ENCODE results near the gene EIF1B. TPM values are rescaled to one million over a fixed set of nuclear protein-coding genes. Genes with fewer than 3 reads are reported as not detected.

The EIF1B gene
- total RNA-seq, 1 donor from 2014 or later: 81.8 TPM

DNA sequence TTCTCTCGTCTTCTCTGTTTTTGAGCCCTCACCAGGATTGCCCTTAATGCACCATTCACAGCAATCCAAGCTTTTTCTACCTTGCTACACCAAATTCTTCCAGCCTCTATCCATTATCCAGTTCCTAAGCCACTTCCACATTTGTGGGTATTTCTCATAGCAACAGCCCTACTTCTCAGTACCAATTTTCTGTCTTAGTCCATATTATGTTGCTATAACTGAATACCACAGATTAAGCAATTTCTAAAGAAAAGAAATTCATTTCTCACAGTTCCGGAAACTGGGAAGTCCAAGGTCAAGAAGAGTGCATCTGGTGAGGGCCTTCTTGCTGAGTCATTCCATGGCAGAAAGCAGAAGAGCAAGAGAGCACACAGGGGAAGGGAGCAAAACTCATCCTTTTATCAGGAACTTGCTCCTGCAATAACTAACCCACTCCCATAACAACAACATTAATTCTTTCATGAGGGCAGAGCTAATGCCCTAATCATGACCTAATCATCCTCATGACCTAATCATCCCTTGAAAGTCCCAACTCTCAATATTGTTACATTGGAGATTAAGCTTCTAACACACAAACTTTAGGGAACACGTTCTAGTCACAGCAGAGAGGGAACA is 9.7 kb upstream of the EIF1B start:
- TF ChIP-seq, protein P1, sequence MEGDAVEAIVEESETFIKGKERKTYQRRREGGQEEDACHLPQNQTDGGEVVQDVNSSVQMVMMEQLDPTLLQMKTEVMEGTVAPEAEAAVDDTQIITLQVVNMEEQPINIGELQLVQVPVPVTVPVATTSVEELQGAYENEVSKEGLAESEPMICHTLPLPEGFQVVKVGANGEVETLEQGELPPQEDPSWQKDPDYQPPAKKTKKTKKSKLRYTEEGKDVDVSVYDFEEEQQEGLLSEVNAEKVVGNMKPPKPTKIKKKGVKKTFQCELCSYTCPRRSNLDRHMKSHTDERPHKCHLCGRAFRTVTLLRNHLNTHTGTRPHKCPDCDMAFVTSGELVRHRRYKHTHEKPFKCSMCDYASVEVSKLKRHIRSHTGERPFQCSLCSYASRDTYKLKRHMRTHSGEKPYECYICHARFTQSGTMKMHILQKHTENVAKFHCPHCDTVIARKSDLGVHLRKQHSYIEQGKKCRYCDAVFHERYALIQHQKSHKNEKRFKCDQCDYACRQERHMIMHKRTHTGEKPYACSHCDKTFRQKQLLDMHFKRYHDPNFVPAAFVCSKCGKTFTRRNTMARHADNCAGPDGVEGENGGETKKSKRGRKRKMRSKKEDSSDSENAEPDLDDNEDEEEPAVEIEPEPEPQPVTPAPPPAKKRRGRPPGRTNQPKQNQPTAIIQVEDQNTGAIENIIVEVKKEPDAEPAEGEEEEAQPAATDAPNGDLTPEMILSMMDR (conservative IDR thresholded peaks at IDR 0.05): no peak
- no peak for DNase-seq (ENCODE audit: extremely low spot score, unreplicated experiment)
- H3K27me3 Mint-ChIP-seq: peaks cover 5% of the 10 kb centered on the region
- no peak overlapping the region for H3K4me3 Mint-ChIP-seq
- no peak overlapping the region for H3K27ac Mint-ChIP-seq
- no peaks in the 10 kb centered on the region for H3K9me3 Mint-ChIP-seq
- H3K4me1 Mint-ChIP-seq (ENCODE audit: unreplicated experiment): peaks cover 8% of the 10 kb centered on the region
- H3K36me3 Mint-ChIP-seq: peaks cover 7% of the 10 kb centered on the region

DNA sequence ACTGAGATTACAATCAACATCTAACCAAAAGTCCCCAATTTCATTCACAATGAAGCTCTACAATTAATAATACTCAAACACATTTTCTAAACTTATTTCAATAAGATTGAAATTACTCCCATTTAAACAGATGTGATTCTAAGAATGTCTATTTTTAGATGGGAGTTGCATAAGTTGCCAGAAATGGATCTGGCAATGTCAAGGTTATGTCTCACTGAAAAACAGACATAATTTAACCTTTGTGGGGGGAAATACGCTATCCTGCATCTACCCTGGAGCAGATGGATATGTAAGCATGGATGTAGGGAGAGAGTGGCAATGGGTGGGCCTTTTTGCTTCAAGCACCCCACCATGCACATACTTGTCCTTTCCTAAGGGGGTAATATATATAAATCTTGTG is 6.7 kb upstream of the EIF1B start:
- no peak overlapping the region for H3K27ac Mint-ChIP-seq
- no peaks in the 10 kb centered on the region for H3K9me3 Mint-ChIP-seq
- H3K4me1 Mint-ChIP-seq (ENCODE audit: unreplicated experiment): peaks cover 8% of the 10 kb centered on the region
- H3K36me3 Mint-ChIP-seq: peaks cover 7% of the 10 kb centered on the region
- no peak for DNase-seq (ENCODE audit: extremely low spot score, unreplicated experiment)
- no peak overlapping the region for H3K4me3 Mint-ChIP-seq
- TF ChIP-seq, protein P1 (conservative IDR thresholded peaks at IDR 0.05): no peak
- no peaks in the 10 kb centered on the region for H3K27me3 Mint-ChIP-seq

DNA sequence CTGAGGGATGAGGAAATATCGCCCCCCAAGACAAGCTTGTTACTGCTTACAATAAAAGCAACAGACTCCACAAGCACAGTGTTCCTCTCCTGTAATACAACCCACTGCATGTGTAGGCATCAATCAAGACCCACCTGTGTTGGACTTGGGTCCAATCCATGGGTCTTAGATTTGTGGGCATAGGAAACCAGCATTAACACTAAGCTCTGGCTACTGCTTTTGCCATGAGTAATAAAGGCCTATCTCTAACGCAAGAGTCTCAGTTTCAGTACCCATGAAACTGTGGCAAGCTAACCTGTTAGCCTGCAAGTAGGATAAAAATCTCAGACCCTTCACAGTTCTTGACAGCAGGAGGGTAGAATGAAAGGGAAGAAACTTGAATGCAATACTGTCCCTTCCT is 5.2 kb upstream of the EIF1B start:
- H3K36me3 Mint-ChIP-seq: peaks cover 7% of the 10 kb centered on the region
- no peak for DNase-seq (ENCODE audit: extremely low spot score, unreplicated experiment)
- peaks cover 8% of the 10 kb centered on the region for H3K4me1 Mint-ChIP-seq (ENCODE audit: unreplicated experiment)
- no peaks in the 10 kb centered on the region for H3K9me3 Mint-ChIP-seq
- H3K4me3 Mint-ChIP-seq: no peak overlapping the region
- TF ChIP-seq, protein P1 (conservative IDR thresholded peaks at IDR 0.05): no peak
- no peaks in the 10 kb centered on the region for H3K27me3 Mint-ChIP-seq
- no peak overlapping the region for H3K27ac Mint-ChIP-seq

GRCh38 chr3:40306336-40306735 is 3.2 kb upstream of the EIF1B start:
- no peak overlapping the region for H3K4me3 Mint-ChIP-seq
- no peak overlapping the region for H3K27ac Mint-ChIP-seq
- no peak for DNase-seq (ENCODE audit: extremely low spot score, unreplicated experiment)
- no peaks in the 10 kb centered on the region for H3K27me3 Mint-ChIP-seq
- H3K36me3 Mint-ChIP-seq: peaks cover 9% of the 10 kb centered on the region
- TF ChIP-seq, protein P1 (conservative IDR thresholded peaks at IDR 0.05): no peak
- peaks cover 7% of the 10 kb centered on the region for H3K4me1 Mint-ChIP-seq (ENCODE audit: unreplicated experiment)
- no peaks in the 10 kb centered on the region for H3K9me3 Mint-ChIP-seq

DNA sequence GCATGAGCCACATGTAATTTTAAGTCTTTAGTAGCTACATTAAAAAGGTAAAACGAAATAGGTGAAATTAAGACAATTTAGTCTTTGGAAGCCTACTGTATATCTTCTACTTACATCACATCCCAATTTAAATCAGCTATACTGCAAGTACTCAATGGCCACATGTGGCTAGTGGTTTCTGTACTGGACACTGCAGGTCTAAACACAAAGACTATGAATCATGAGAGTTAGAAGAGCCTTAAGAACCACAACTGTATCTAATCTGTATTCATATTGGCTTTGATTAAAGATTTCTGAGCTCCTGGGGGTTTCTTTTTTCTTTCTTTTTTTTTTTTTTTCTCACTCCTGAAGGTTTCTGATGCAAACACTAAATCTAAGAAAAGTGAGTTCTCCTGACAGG is 2.3 kb upstream of the EIF1B start:
- peaks cover 11% of the 10 kb centered on the region for H3K4me1 Mint-ChIP-seq (ENCODE audit: unreplicated experiment)
- H3K9me3 Mint-ChIP-seq: no peaks in the 10 kb centered on the region
- no peak overlapping the region for H3K27ac Mint-ChIP-seq
- TF ChIP-seq, protein P1 (conservative IDR thresholded peaks at IDR 0.05): no peak
- peaks cover 15% of the 10 kb centered on the region for H3K36me3 Mint-ChIP-seq
- no peak overlapping the region for H3K4me3 Mint-ChIP-seq
- H3K27me3 Mint-ChIP-seq: no peaks in the 10 kb centered on the region
- DNase-seq (ENCODE audit: extremely low spot score, unreplicated experiment): no peak

All from type B pancreatic cell (in vitro differentiated cells).